HFF-Myc (cell line): Measurements from ENCODE around the gene RAB26.
A peak's percentile ranks its signal among the peaks of the same experiment; 100 is the strongest.
"Not testable (repeated sequence)": the region's sequence is repeated elsewhere in the genome, so short reads cannot be mapped to it uniquely, and the experiment has no call there.

ENCODE experiments used
- DNase-seq: peaks from one replicate; pipeline ENCODE4 v3.0.0-alpha.2; 2011; ENCODE audit warnings: low read depth; ENCODE audit errors: extremely low read depth
- H3K4me3 ChIP-seq: replicated peaks from 2 replicates; pipeline ENCODE4 v1.5.1; 2011; ENCODE audit warnings: low read depth, mild to moderate bottlenecking, control low read depth, low read length
- TF ChIP-seq, protein P1 (sequence below): IDR thresholded peaks from 2 replicates; pipeline ENCODE4 v1.5.1; 2012; ENCODE audit warnings: mild to moderate bottlenecking, low read depth, low read length, control low read depth; ENCODE audit errors: missing control alignments

The RAB26 gene, protein sequence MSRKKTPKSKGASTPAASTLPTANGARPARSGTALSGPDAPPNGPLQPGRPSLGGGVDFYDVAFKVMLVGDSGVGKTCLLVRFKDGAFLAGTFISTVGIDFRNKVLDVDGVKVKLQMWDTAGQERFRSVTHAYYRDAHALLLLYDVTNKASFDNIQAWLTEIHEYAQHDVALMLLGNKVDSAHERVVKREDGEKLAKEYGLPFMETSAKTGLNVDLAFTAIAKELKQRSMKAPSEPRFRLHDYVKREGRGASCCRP

DNA sequence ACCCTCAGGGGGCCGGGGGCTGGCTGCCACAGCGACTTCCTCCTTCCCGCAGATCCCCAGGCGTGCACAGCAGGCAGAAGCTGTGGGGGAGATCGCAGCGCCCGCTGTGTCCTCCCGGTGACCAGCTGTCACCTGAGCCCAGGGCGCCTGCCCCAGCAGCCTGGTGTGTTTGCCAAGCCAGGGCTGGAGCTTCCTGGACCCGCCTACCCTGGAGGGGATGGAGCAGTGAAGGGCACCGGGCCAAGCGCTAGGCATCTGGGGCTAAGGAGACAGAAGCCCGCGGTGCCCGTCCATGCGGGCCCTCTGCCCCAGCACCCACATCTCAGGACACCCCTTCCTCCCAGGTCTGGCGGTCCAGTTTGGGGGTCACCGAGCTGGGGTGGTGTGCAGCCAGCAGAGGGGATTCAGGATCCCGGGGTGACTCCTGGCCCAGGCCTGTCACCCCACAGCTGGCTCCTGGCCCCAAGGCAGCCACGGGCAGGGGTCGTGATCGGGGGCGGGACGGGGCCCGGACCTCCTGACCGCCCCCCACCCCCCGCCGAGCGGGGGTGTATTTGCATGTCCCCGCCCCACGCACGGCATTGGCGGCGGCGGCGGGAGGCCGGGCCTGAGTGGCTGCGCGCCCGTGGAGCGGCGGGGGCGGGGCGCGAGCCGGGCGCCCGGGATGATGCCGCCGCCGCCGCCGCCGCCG is at the start of gene RAB26:
TSS of gene RAB26 (plus strand) at position 645 of the 691 bp plus-strand sequence. CDS start 159 bp downstream, outside the sequence.
- TF ChIP-seq, protein P1, sequence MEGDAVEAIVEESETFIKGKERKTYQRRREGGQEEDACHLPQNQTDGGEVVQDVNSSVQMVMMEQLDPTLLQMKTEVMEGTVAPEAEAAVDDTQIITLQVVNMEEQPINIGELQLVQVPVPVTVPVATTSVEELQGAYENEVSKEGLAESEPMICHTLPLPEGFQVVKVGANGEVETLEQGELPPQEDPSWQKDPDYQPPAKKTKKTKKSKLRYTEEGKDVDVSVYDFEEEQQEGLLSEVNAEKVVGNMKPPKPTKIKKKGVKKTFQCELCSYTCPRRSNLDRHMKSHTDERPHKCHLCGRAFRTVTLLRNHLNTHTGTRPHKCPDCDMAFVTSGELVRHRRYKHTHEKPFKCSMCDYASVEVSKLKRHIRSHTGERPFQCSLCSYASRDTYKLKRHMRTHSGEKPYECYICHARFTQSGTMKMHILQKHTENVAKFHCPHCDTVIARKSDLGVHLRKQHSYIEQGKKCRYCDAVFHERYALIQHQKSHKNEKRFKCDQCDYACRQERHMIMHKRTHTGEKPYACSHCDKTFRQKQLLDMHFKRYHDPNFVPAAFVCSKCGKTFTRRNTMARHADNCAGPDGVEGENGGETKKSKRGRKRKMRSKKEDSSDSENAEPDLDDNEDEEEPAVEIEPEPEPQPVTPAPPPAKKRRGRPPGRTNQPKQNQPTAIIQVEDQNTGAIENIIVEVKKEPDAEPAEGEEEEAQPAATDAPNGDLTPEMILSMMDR: no peak
- peak within 1 kb of the TSS; percentile 30 for H3K4me3 ChIP-seq
- DNase-seq: no peak

DNA sequence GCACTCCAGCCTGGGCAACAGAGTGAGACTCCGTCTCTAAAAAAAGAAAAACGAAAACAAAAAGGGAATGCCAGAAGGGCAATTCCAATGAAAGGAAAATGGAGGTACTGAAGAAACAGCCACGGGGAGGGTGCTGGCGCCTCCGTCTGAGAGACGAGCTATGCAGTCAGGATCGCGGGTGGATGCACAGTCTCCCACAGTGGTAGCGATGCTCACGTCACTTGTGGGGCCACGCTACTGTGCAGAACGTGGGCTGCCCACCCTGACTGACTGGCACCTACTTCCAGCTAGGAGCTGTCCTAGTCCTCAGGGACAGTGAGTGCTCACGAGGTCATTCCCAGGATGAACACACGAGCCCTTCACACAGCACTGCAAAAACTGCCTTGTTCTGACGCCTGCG is 46.8 kb upstream of the RAB26 start:
- not testable (repeated sequence) for H3K4me3 ChIP-seq, DNase-seq

DNA sequence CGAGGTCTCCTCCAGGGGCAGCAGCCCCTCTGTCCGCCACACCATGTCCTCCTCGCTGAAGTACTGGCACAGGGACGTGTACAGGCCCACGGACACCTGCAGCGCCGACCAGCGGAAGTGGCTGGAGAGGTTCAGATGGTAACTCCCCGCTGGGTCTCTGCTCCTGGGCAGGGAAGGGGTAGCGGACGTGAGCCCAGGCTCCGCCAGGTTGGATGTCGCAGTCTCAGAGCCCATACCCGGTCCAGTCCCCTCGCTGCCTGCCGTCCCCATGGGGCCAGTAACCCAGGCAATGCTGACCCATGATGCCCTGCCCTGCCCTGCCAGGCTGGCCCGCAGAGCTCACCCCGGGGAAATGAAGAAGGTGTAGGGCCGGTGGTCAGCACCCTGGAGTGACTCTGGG is 46.0 kb upstream of the RAB26 start:
- H3K4me3 ChIP-seq: no peak overlapping the region
- TF ChIP-seq, protein P1: no peak
- no peak for DNase-seq

DNA sequence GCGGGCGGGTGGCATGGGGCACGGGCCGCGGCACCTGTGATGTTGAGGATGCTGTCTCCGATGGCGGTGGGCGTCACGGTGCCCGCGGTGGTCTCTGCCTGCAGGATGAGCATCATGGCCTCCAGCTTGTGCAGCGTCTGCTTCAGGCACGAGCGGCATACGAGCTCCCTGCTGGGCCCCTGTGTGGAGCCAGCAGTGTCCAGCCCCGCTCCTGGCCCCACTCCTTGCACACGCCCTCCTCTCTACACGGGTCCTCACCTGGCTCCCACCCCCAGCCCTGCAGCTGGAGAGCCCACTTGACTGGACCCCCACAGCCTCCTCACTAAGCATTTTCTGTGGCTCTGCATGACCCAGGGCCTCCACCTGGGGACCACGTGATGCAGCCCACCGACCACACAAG is 44.0 kb upstream of the RAB26 start:
- not testable (repeated sequence) for H3K4me3 ChIP-seq, DNase-seq

DNA sequence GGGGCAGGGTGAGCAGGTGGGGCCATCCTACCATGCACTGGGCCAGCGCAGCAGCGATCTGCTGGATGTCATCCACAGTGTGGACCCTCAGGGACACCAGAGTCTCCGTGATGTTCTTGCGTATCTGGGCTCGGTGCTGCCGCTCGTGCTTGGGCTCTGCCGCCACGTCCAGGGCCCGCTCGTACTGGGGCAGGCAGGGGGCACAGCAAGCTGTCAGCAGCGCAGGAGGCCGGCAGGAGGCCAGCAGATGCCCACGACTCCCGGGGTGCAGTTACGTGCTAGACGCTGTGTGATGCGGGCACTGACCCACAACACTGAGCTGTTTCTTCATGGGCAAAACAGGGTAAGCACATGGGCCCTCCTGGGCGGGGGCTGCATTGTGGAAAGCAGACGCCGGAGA is 43.1 kb upstream of the RAB26 start:
- not testable (repeated sequence) for H3K4me3 ChIP-seq, DNase-seq

DNA sequence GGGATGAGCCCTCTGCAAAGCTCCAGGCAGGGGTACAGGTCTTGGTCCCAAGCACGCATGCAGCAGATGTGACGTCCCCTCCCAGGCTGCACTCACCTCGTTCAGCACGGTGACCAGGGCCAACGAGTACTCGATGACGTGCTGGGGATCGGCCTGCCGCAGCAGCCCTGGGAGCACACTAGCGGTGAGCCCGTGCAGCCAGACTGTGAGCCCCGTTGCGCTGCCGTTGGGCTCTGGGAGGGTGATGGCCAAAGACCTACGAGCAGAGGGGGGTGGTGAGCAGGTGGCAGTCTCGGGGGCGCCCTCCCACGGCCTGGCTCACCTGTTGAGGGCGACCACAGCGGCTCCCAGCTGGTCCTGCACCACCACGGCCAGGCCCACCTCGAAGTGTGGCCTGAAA is 42.7 kb upstream of the RAB26 start:
- DNase-seq: not testable (repeated sequence)

DNA sequence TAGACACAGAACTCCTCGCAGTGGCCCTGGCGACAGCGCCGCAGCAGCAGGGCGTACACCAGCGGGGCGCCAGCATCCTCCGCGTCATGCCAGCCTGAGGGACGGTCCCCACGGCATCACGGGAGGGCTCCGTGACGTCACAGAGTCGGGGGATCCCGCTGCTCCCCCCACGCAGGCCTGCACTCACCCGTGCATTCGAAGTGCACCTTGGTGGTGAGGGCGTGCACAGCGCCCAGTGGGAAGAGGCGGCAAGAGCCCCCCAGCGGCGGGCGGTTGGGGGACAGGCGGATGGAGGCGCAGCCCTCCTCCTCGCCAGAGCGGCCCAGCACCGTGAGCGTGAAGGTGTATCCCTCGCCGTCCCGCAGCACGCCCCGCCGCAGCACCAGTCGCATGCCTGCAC is 42.2 kb upstream of the RAB26 start:
- DNase-seq, H3K4me3 ChIP-seq: not testable (repeated sequence)

More for the DNA sequence above, 42.7 kb upstream of the RAB26 start:
- not testable (repeated sequence) for H3K4me3 ChIP-seq

DNA sequence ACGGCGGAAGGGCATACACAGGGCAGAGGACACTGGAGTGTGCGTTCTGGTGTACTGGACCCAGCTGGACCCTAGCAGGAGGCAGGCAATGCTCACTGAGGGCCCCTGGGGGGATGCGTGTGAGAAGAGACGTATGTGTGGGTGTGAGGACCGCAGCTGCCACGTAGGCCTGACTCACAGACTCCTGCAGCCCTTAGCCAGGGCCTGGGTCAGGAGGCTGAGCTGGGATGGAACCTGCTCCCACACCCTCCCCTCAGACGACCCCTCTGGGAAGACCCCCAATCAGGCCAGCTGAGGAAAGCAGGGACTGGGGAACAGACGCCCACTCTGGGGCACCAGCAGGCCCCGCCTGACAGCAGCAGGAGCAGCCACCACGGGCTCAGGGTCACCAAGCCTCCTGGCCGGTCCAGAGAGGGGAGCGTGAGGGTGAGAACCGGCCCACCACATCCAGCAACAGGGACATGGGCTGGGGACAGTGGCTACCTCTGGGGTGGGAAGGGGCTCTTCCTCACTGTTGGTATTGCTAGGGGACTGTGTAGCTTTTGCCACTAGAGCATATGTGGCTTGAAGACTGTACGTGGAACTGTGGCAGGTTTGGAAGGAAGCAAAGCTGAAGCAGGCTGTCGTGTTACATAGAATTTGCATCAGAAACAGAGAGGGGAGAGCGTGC is 41.2 kb upstream of the RAB26 start:
- DNase-seq, H3K4me3 ChIP-seq: not testable (repeated sequence)

DNA sequence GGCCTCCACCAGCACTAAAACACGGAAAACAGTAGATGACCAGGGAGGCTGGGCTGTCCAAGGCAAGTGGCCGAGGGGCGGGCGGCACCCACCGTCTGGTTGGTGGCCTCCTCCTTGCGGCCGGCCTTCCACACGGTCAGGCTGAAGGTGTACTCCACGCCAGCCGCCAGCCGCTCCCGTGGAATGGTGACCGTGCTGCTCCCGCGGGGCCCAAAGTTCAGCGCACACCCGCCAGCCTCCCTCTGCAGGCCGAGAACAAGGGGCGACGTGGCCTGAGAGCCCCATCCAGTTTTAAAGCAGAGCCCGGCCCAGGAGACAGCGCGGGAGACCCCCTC is 40.7 kb upstream of the RAB26 start:
- not testable (repeated sequence) for DNase-seq, H3K4me3 ChIP-seq

DNA sequence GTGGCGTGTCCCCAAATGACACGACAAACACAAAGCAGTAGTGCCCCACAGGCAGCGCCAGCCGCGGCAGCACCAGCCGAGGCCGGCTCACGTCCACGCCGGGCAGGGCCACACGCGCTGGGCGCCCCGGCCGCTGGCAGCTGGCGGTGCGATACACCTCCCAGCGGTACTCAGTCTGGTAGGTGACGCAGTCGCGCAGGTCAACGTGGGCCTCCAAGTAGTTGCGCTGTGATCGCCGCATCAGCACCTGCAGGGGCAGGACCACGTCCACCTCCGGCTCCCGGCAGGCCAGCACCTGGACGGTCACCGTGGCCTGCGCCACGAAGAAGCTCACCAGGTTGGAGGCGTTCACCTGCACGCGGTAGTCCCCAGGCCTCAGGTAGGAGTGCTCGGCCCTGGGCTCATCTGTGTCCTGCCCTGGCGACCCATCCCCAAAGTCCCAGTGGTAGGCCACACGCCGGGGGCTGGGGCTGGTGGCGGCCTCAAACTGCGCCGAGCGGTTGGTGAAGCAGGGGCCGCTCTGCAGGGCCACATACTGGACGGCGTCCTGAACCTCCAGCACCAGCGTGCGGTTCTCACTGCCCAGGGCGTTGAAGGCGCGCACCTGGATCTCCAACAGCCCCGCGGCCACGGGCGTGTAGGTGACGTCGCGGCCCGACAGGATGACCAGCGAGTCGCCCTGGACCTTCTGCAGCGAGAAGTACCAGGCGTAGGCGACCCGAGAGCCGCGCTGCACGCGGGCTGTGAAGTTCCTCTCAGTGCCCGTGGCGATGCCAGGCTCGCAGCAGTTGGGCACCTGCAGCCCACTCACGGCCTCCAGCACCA is 39.8 kb upstream of the RAB26 start:
- not testable (repeated sequence) for H3K4me3 ChIP-seq, DNase-seq

DNA sequence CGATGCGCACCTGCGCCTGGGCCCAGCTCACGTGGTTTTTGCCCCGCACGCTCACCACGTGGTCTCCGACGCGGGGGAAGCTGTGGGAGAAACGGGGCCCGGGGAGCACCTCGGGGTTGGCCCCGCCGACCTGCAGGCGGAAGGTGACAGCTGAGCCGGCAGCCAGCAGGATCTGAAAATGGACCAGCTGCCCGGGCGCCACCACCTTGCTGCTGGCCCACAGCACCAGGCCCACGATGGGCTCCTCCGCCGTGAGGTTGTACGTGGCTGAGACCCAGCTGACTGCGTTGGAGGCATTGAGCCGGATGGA is 39.2 kb upstream of the RAB26 start:
- H3K4me3 ChIP-seq, DNase-seq: not testable (repeated sequence)

DNA sequence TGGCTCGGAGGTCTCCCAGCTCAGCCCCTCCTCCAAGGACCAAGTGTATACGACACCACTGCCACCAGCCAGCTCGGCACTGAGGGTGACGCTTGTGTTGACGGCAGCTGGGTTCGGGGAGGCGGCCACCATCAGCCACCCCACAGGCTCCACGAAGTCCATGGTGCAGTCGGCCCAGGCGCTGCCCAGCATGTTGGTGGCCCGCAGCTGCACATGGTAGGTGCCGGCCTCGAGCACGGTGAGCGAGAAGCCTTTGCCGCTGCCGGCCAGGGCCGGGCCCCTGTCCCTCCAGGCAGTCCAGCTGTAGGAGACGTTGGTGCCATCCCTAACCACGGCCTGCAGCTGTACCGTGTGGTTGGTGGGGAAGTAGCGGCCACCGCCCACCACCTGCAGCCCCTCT is 38.6 kb upstream of the RAB26 start:
- not testable (repeated sequence) for H3K4me3 ChIP-seq, DNase-seq

DNA sequence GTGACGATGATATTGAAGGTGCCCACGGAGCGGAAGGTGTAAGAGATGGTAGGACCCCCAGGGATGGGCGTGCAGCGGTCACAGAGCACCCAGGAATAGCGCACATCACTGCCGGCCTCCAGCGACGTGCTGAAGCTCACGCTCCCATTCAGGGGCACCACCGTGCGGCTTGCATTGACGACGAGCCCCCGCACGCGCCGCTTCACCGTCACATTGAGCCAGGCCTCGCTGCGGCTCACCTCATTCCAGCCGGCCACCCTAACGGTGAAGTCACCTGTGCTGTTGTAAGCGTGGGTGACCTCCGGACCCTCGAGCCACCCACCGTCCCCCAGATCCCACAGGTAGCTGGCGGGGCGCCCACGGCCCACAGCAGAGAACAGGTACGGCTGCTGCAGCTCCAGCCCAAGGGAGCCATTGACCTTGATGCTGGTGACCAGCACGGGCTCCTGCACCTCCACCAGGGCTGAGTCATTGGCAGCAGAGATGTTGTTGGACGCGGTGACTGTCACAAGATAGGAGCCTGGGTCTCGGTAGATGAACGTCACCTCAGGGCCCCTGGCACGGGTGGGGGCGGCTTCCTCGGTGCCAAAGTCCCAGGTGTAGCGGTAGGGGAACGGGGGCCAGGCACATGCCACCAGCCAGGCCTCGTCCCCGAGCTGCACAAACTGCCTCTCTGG is 38.0 kb upstream of the RAB26 start:
- not testable (repeated sequence) for DNase-seq, H3K4me3 ChIP-seq

DNA sequence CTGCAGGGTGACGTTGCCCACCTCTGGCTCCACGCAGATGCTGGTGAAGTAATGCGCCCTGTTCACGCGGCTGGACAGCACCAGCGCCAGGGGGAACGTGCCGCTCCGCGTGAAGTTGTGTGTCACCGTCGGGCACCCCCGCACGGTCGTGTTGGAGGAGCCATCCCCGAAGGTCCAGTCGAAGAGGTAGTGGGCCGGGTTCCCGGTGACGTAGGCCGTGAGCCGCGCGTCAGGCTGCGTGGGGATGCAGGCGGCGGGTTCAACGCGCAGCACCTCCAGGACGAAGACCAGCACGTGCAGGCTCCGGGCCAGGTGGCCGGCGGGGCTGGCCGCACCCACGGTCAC is 37.4 kb upstream of the RAB26 start:
- DNase-seq, H3K4me3 ChIP-seq: not testable (repeated sequence)

DNA sequence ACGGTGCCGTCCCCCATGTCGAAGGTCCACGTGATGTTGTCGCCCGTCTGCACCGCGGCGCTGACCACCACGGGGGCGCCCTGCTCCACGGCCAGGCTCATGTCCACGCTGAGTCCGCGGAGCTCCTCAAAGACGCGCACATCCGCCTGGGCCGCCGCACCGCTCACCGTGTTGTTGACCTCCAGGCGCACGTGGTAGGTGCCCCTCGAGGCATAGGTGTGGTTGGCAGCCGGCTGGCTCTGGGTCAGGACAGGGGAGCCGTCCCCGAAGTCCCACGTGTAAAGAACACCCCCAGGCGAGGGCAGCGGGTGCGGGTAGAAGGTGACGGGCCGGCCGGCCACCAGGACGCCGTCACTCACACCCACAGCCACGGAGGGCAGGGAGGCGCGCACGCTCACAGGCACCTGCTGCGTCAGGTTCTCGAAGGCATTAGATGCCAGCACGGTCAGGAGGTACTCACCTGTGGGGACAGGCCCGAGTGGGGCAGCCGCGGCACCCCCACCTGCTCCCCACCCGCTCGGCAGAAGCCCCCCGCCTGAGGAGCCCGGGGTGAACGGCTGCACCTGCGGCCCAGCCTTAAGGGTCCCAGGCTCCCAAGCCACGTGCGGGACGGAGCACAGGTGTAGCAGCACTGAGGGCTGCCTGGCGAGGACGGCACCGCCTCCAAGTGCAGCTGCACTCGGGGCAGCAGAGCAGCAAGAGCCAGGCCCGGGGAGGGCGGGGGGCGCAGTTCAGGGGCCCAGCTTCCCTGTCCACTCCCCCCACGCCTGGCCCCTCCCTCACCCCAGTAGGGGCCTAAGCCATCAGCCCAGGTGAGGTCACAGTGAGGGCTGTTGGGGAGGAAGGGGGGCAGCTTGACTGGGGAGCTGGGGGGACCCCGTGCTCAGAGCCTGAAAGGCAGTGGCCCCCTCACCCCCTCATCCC is 36.8 kb upstream of the RAB26 start:
- not testable (repeated sequence) for H3K4me3 ChIP-seq, DNase-seq
